Liver (tissue), 3 donors: Measurements from ENCODE around the gene CSTPP1.

ENCODE experiments used
- ATF3 ChIP-seq: IDR thresholded peaks from 2 replicates; pipeline ENCODE4 v1.6.1; 2016; ENCODE audit warnings: antibody characterized with exemption
- CTCF ChIP-seq: fragments of 150-350 bp; IDR thresholded peaks from 2 replicates; pipeline ENCODE4 v1.5.1; 2017; ENCODE audit warnings: improper control_type of control experiment, low read depth, low read length; ENCODE audit not compliant: missing input control
- FOXA1 ChIP-seq: IDR thresholded peaks from 2 replicates; pipeline ENCODE4 v1.6.1; 2016; ENCODE audit warnings: antibody characterized with exemption
- GABPA ChIP-seq, 2 donors: IDR thresholded peaks in 1 of 2; conservative IDR thresholded peaks in 1 of 2; 2 replicates each; pipeline ENCODE4 v1.6.1; 2016; ENCODE audit warnings: antibody characterized with exemption in 2 of 2, mild to moderate bottlenecking in 1 of 2, moderate library complexity in 1 of 2
- JUND ChIP-seq, 2 donors: IDR thresholded peaks; 2 replicates each; pipeline ENCODE4 v1.6.1; 2016; ENCODE audit warnings: antibody characterized with exemption in 2 of 2
- RAD21 ChIP-seq, 2 donors: IDR thresholded peaks; 2 replicates each; pipeline ENCODE4 v1.6.1; 2016; ENCODE audit warnings: antibody characterized with exemption in 2 of 2, mild to moderate bottlenecking in 2 of 2
- REST ChIP-seq: IDR thresholded peaks from 2 replicates; pipeline ENCODE4 v1.6.1; 2016; ENCODE audit warnings: antibody characterized with exemption, mild to moderate bottlenecking
- SP1 ChIP-seq: IDR thresholded peaks from 2 replicates; pipeline ENCODE4 v1.6.1; 2018; ENCODE audit warnings: antibody characterized with exemption, mild to moderate bottlenecking
- TAF1 ChIP-seq: conservative IDR thresholded peaks from 2 replicates; pipeline ENCODE4 v1.6.1; 2016; ENCODE audit warnings: antibody characterized with exemption, mild to moderate bottlenecking
- YY1 ChIP-seq: IDR thresholded peaks from 2 replicates; pipeline ENCODE4 v1.6.1; 2016; ENCODE audit warnings: antibody characterized with exemption, mild to moderate bottlenecking
- ZBTB33 ChIP-seq: IDR thresholded peaks from 2 replicates; pipeline ENCODE4 v1.6.1; 2016; ENCODE audit warnings: antibody characterized with exemption
- TF ChIP-seq, protein P1 (sequence below): IDR thresholded peaks from 2 replicates; pipeline ENCODE4 v1.6.1; 2016; ENCODE audit warnings: antibody characterized with exemption
- donor health status: healthy.
- donor health status: healthy.

- TF ChIP-seq CTCF (no peak), GABPA (IDR thresholded peaks at IDR 0.05 in 1 of 2, conservative IDR thresholded peaks at IDR 0.05 in 1 of 2) (no peak), TAF1 (no peak), JUND (IDR thresholded peaks at IDR 0.05) (no peak), ATF3 (no peak), FOXA1 (no peak), ZBTB33 (no peak), RAD21 (IDR thresholded peaks at IDR 0.05) (no peak), REST (no peak), YY1 (no peak), SP1 (no peak)
- TF ChIP-seq, protein P1, sequence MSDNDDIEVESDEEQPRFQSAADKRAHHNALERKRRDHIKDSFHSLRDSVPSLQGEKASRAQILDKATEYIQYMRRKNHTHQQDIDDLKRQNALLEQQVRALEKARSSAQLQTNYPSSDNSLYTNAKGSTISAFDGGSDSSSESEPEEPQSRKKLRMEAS, result no peak
Measured at GRCh38 chr11:47188259-47188658, 251.7 kb downstream of the CSTPP1 start.
